OCI-LY7 (cell line): Measurements from ENCODE around the gene DNAL4.

Source experiments
- EZH2phosphoT487 ChIP-seq: fragments of 200-600 bp; sonication (generic); IDR thresholded peaks from 2 replicates; pipeline ENCODE4 v1.6.1; 2018; ENCODE audit warnings: low read depth, borderline replicate concordance, mild to moderate bottlenecking, mixed run types, antibody characterized with exemption, low read length, moderate library complexity, mixed read lengths
- TF ChIP-seq, protein P1 (sequence below): fragments of 200-600 bp; sonication (generic); conservative IDR thresholded peaks from 2 replicates; pipeline ENCODE4 v1.5.1; 2014; ENCODE audit warnings: mild to moderate bottlenecking, antibody characterized with exemption, low read length, moderate library complexity, mixed read lengths

DNA sequence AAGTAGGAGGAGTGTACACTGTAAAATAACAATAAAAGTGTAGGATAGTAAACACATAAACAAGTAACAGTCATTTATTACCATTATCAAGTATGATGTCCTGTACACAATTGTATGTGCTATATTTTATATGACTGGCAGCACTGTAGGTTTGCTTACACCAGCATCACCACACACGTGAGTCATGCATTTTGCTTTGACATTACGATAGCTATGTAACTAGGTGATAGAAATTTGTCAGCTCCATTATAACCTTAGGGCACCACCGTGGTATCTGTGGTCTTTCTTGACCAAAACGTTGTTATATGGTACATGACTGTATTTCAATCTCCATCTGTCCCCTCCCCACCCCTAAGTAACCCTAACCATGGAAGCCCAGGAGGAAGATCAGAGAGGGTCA lies 1.1 kb downstream of the DNAL4 start:
- TF ChIP-seq, protein P1, sequence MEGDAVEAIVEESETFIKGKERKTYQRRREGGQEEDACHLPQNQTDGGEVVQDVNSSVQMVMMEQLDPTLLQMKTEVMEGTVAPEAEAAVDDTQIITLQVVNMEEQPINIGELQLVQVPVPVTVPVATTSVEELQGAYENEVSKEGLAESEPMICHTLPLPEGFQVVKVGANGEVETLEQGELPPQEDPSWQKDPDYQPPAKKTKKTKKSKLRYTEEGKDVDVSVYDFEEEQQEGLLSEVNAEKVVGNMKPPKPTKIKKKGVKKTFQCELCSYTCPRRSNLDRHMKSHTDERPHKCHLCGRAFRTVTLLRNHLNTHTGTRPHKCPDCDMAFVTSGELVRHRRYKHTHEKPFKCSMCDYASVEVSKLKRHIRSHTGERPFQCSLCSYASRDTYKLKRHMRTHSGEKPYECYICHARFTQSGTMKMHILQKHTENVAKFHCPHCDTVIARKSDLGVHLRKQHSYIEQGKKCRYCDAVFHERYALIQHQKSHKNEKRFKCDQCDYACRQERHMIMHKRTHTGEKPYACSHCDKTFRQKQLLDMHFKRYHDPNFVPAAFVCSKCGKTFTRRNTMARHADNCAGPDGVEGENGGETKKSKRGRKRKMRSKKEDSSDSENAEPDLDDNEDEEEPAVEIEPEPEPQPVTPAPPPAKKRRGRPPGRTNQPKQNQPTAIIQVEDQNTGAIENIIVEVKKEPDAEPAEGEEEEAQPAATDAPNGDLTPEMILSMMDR: no peak
- no peak for TF ChIP-seq EZH2phosphoT487
